IPS DF 6.9 (cell line): ENCODE measurements around the gene PLXNA4.
"Not testable (repeated sequence)": the region's sequence is repeated elsewhere in the genome, so short reads cannot be mapped to it uniquely, and the experiment has no call there.

Experiments
- DNase-seq: peaks from one replicate; pipeline ENCODE4 v3.0.0-alpha.2; 2013; ENCODE audit warnings: low read depth, low spot score
- H3K27ac ChIP-seq: one replicate; pipeline ENCODE4 v1.5.1; 2013; ENCODE audit warnings: low read length, control low read depth
- H3K27me3 ChIP-seq: 2 replicates; pipeline ENCODE4 v1.6.1; 2013; ENCODE audit warnings: mild to moderate bottlenecking, low read length; ENCODE audit not compliant: control insufficient read depth, insufficient read depth
- H3K36me3 ChIP-seq: 2 replicates; pipeline ENCODE4 v1.6.1; 2013; ENCODE audit warnings: low read length; ENCODE audit not compliant: control insufficient read depth, insufficient read depth
- H3K4me1 ChIP-seq: 2 replicates; pipeline ENCODE4 v1.6.1; 2013; ENCODE audit warnings: low read length; ENCODE audit not compliant: control insufficient read depth, insufficient read depth
- H3K4me3 ChIP-seq: 2 replicates; pipeline ENCODE4 v1.5.1; 2013; ENCODE audit warnings: mild to moderate bottlenecking, low read length
- H3K9me3 ChIP-seq: 2 replicates; pipeline ENCODE4 v1.6.1; 2013; ENCODE audit warnings: low read length, inconsistent platforms; ENCODE audit not compliant: control insufficient read depth, insufficient read depth
- WGBS: extraction: QIAGEN DNeasy Blood & Tissue Kit; methylation state at CpG from one replicate; pipeline ENCODE4 v1.1.7; 2013; ENCODE audit warnings: mixed read lengths, missing lambda C conversion rate; ENCODE audit not compliant: insufficient read length, insufficient coverage; 5-methylcytosine and 5-hydroxymethylcytosine counted together

The PLXNA4 gene

DNA sequence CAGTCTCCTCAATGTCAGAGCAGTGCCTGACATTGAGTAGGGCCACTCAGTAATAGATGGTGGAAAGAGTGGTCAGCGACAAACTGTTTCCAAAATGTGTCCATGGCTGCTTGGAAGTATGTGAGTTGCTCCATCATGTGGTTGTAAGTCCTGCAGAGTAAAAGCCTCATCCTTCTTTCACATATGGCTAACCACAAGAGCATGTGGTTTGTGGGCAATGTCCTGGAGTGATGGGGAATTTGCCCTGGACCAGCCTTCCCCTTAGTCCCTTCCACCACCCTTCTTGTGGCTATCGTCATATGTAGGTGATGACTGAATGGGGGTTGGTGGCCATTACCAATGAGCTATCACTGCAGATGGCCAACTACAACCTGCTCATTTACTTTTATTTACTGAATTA is 33.0 kb upstream of the PLXNA4 start:
- no peaks in the 10 kb centered on the region for H3K36me3 ChIP-seq
- DNase-seq: no peak
- H3K27me3 ChIP-seq: no peaks in the 10 kb centered on the region
- H3K9me3 ChIP-seq: no peaks in the 10 kb centered on the region
- no peak overlapping the region for H3K27ac ChIP-seq
- H3K4me3 ChIP-seq: no peak overlapping the region
- no CpG with 5 or more reads among the region's 2 CpGs for WGBS
- H3K4me1 ChIP-seq: peaks cover 1% of the 10 kb centered on the region; the same call in 1 of the 2 replicates

DNA sequence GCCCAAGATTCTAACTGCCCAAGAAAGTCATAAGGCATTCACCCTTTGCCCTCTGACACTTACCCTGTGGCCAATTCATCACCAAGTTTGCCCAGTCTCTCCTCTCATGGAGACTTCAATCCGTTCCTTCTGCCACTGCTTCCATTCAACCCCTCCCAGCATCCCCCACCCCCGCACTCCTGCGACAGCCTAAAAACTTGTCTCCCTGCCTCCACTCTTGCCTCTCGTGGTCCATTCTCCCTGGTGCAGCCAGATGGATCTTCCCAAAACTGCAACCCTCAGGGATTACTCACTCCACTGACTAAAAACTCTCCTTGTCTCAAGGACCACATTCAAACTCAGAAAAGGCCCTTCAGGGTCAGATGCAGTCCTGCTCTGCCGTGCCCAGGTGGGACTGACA is 32.3 kb upstream of the PLXNA4 start:
- Histone ChIP-seq H3K4me3 (no peak overlapping the region), H3K27ac (no peak overlapping the region), H3K4me1 (no peaks in the 10 kb centered on the region), H3K36me3 (no peaks in the 10 kb centered on the region), H3K27me3 (no peaks in the 10 kb centered on the region), H3K9me3 (no peaks in the 10 kb centered on the region)
- no peak for DNase-seq
- WGBS: no CpG with 5 or more reads among the region's 5 CpGs

DNA sequence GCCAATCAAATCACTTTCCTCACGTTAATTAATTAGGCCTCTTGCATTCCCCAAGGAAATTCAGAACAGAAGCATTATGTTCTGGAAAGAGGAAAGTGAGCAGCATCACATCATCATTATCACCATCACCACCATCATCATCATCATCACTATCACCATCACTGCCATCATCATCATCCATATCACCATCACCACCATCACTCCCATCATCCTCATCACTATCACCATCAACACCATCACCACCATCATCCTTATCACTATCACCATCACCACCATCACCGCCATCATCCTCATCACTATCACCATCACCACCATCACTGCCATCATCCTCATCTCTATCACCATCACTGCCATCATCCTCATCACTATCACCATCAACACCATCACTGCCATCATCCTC is 31.4 kb upstream of the PLXNA4 start:
- WGBS: 100% methylated on average over 1 of the region's 2 CpGs
- H3K27ac ChIP-seq: no peak overlapping the region
- no peak overlapping the region for H3K4me3 ChIP-seq
- no peak for DNase-seq
- no peaks in the 10 kb centered on the region for H3K36me3 ChIP-seq
- H3K27me3 ChIP-seq: no peaks in the 10 kb centered on the region
- H3K4me1 ChIP-seq: no peaks in the 10 kb centered on the region
- no peaks in the 10 kb centered on the region for H3K9me3 ChIP-seq

DNA sequence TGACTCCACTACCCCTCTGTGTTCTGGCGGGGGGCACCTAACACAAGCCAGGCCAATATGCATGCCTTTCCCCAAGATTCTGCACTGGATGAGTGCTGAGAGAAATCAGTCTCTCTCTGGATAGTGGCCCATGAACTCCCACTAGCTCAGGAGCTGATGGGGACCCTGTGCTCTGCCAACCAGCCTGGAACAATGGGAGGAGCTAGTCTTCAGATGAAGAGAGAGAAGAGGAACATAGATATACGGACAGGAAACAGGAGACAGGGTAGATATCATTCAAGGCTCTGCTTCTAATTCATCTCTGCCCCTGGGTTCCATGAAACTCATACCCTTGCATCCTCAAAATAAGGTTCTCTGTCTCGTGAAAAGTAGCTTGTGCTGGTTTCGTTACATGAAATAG is 27.9 kb upstream of the PLXNA4 start:
- Histone ChIP-seq H3K36me3 (no peaks in the 10 kb centered on the region), H3K27me3 (no peaks in the 10 kb centered on the region), H3K4me3 (no peak overlapping the region), H3K27ac (no peak overlapping the region), H3K9me3 (no peaks in the 10 kb centered on the region), H3K4me1 (no peaks in the 10 kb centered on the region)
- no peak for DNase-seq
- no CpG with 5 or more reads among the region's 4 CpGs for WGBS

DNA sequence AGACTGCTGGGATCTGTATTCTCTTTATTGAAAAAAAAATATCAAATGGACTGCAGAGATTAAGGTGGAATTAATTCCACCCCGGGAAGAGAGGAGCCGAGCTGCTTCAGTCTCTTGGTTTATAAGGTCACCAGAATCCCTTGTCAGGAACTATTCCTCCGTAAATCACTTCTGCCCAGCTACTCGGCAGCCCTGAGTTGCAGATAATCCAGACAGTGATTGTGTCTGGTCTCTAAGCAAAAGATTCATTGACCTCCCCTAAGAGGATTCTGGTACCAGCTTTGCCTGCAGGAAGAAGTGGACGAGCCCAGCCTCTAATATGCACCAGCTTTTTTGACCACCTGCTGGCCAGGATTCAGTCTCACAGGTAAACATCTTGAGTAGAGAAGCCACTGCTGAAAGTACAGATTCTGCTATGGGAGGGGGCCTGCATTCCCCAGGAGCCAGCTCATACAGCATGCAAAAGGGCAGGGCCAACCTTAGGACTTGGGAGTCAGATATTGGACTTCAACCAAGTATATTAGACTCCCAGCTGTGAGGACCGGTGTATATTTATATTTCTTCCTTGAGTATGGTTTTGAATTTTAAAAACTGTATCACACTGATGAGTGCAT is 27.1 kb upstream of the PLXNA4 start:
- no CpG with 5 or more reads among the region's 6 CpGs for WGBS
- DNase-seq: no peak
- no peak overlapping the region for H3K4me3 ChIP-seq

DNA sequence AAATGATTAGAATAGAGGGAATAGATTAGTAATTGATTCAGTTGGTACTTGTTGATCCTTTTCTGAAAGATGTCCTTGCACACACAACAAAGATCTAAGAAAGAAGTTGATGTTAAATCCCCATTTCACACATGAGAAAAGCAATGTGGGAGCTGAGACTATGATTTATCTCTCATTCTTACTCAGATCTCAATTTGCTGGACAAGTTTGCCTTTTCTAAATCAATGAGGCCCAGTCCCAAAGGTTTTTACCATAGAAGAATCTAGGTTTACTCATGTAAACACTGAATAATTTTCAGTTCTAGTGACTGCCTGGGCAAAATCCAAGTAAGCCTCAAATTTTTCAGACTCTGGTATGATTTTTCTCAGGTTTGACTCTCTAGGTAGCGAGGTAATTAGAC is 25.5 kb upstream of the PLXNA4 start:
- H3K9me3 ChIP-seq: no peaks in the 10 kb centered on the region
- H3K27me3 ChIP-seq: no peaks in the 10 kb centered on the region
- DNase-seq: no peak
- H3K27ac ChIP-seq: no peak overlapping the region
- H3K4me3 ChIP-seq: no peak overlapping the region
- no peaks in the 10 kb centered on the region for H3K4me1 ChIP-seq
- H3K36me3 ChIP-seq: no peaks in the 10 kb centered on the region
- WGBS: no CpG with 5 or more reads among the region's 1 CpG

More for the DNA sequence above, 27.1 kb upstream of the PLXNA4 start:
- no peak overlapping the region for H3K27ac ChIP-seq
- H3K4me1 ChIP-seq: no peaks in the 10 kb centered on the region
- H3K27me3 ChIP-seq: no peaks in the 10 kb centered on the region
- no peaks in the 10 kb centered on the region for H3K9me3 ChIP-seq
- H3K36me3 ChIP-seq: no peaks in the 10 kb centered on the region

DNA sequence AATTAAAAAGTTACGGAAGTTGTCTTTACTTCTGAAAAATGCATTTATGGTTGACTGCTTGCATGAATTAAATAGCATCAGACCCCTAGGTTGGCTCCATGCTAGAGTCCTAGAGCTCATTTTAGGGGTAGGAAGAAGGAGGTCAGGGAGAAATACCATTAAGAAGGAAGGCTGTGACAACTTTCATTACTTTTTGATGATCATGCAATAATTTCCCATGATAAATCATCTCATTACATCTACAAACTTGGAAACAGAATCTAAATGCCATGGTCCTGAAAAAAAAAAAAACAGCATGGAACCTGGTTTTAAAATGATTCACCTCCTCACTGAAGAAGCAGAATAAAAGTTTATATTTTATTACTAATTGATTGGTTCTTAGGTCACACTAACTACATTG is 20.3 kb upstream of the PLXNA4 start:
- Histone ChIP-seq H3K4me3 (no peak overlapping the region), H3K27me3 (no peaks in the 10 kb centered on the region), H3K9me3 (no peaks in the 10 kb centered on the region), H3K36me3 (no peaks in the 10 kb centered on the region), H3K27ac (no peak overlapping the region), H3K4me1 (no peaks in the 10 kb centered on the region)
- no CpG with 5 or more reads among the region's 1 CpG for WGBS
- DNase-seq: no peak

DNA sequence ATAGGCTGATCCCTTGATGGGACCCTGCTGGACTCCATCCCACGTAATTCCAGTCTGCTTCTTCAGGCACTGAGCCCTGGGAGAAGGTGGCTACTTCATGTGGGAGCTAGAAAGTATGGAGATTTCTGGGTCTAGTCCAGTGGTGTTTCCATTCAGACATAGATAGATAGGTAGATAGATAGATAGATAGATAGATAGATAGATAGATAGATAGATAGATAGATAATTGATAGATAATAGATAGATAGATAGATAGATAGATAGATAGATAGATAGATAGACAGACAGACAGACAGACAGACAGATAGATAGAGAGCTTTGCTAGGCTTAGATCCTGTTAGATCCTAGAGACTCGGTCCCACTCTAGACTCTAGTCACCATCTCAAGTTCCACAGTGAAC is 18.5 kb upstream of the PLXNA4 start:
- H3K4me1 ChIP-seq, H3K27ac ChIP-seq, H3K4me3 ChIP-seq, H3K36me3 ChIP-seq, H3K27me3 ChIP-seq, H3K9me3 ChIP-seq, DNase-seq: not testable (repeated sequence)
- no CpG with 5 or more reads among the region's 2 CpGs for WGBS

DNA sequence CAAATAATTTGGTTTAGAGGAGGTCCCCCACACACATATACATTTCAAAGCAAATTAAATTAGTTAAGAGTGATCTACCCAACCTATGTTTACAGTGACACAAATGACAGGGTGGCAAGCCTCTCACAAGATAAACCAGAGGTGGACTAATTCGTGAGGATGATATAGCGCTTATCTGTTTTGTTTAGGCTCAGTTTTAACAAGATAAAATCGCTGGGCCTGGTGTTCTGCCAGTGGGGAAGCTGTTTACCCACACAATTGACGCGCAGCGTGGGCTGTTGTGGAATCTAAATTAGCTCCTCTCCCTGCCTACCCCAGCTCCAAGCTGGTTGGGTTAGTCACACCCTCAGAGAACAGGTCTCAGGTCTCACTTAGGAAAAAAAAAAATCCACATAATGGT is 16.7 kb upstream of the PLXNA4 start:
- Histone ChIP-seq H3K4me1 (no peaks in the 10 kb centered on the region), H3K36me3 (no peaks in the 10 kb centered on the region), H3K27ac (no peak overlapping the region), H3K4me3 (no peak overlapping the region), H3K27me3 (no peaks in the 10 kb centered on the region), H3K9me3 (no peaks in the 10 kb centered on the region; the same call in 1 of the 2 replicates)
- WGBS: no CpG with 5 or more reads among the region's 6 CpGs
- no peak for DNase-seq

DNA sequence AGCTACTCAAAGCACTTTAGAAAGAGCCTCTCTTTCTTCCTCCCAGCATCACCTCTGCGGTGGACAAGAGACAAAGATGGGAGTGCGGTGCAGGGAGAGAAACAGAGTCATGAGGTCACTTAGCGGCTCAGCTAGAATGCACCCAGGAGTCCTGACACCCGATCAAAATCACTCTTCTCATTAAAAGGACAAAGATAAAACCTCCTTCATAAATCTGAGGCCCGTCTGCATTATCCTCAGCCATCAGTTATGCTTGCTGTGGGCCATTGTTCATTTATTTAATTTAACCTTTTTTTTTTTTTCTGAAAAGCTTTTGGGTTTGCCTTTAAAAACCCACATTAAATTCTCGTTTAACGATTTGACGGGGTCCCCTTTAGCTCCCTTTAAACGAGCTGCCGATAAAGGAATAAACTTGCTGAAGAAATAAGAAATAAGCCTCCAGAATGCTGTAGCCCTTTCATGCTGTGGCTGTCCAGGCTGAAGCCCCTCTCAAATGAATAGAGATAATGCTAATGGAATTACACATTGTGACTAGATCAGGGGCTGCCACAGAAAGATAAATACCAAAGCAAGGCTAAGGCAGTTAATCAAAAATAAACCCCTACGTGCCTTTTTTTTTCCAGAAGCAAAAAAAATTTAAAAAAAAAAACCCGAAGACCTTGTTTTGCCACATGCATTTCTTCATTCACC is 16.1 kb upstream of the PLXNA4 start:
- H3K36me3 ChIP-seq: no peaks in the 10 kb centered on the region
- WGBS: no CpG with 5 or more reads among the region's 12 CpGs
- H3K27ac ChIP-seq: no peak overlapping the region
- H3K27me3 ChIP-seq: no peaks in the 10 kb centered on the region
- no peak overlapping the region for H3K4me3 ChIP-seq
- H3K4me1 ChIP-seq: no peaks in the 10 kb centered on the region
- no peak for DNase-seq
- H3K9me3 ChIP-seq: no peaks in the 10 kb centered on the region; the same call in 1 of the 2 replicates

DNA sequence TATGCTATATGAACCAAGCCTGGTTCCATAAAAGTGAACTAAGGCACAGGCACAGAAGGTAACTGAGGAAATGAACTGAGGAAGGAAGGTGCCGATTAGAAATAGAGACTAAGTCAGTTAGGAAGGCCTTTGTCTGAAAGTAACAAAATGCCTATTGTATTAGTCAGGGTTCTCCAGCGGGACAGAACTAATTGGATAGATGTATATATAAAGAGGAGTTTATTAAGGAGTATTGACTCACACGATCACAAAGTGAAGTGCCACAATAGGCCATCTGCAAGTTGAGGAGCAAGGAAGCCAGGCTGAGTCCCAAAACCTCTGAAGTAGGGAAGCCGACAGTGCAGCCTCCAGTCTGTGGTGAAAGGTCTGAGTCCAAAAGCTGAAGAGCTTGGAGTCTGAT is 13.9 kb upstream of the PLXNA4 start:
- Histone ChIP-seq H3K27me3 (no peaks in the 10 kb centered on the region), H3K4me1 (no peaks in the 10 kb centered on the region), H3K27ac (no peak overlapping the region), H3K36me3 (no peaks in the 10 kb centered on the region), H3K9me3 (no peaks in the 10 kb centered on the region; the same call in 1 of the 2 replicates), H3K4me3 (no peak overlapping the region)
- no CpG with 5 or more reads among the region's 4 CpGs for WGBS
- no peak for DNase-seq
